HepG2 (cell line): Measurements from ENCODE around the gene CLEC3A. TPM values are rescaled to one million over a fixed set of nuclear protein-coding genes. Genes with fewer than 3 reads are reported as not detected.

Source experiments
- ATAC-seq: fragments of 200-7000 bp; cut with Tn5 transposase; 3 replicates; pipeline ENCODE4 v1.9.1; 2020; ENCODE audit warnings: mild to moderate bottlenecking, moderate library complexity
- BruUV-seq: library from RNA; stranded (reverse); fragments of 400-500 nt; replicated peaks from 2 replicates; lab custom pipeline; 2021; lab: Mats Ljungman, UMichigan
- CTCF ChIA-PET: fragments of 300-600 bp; formaldehyde crosslinking; extraction: SDS; loops from one replicate; lab custom pipeline; 2021; ENCODE audit warnings: low total read pairs, inconsistent platforms, low intra/inter-chr PET ratio; lab: Yijun Ruan, JAX
- POLR2A ChIA-PET: fragments of 350-600 bp; sonication (Branson Sonifier 250); formaldehyde crosslinking; loops from one replicate; lab custom pipeline; 2020; ENCODE audit warnings: antibody characterized with exemption, inconsistent platforms; lab: Yijun Ruan, JAX
- DNase-seq: peaks from one replicate; pipeline ENCODE4 v3.0.0-alpha.2; 2015; ENCODE audit warnings: low spot score
- FAIRE-seq: peaks from 3 replicates; lab custom pipeline; 2011; peaks lifted over from hg19 to GRCh38; lab: Jason Lieb, UNC
- H2AFZ ChIP-seq: one replicate; pipeline ENCODE4 v1.6.1; 2011; ENCODE audit warnings: low read length, inconsistent platforms
- H3K27ac ChIP-seq: fragments of 300-600 bp; 3 replicates; pipeline ENCODE4 v1.8.0; 2011; ENCODE audit warnings: mixed run types, mild to moderate bottlenecking, mixed read lengths, low read length, inconsistent platforms; ENCODE audit not compliant: insufficient read depth; ENCODE audit errors: extremely low read length
- H3K27me3 ChIP-seq, 2 experiments: fragments of 200-600 bp in 1 of 2; 2 replicates in 1 of 2; 3 replicates in 1 of 2; pipeline versions ENCODE4 v1.6.0 to v1.8.0; 2011; ENCODE audit warnings: low read length in 2 of 2, mild to moderate bottlenecking in 2 of 2, moderate library complexity in 2 of 2, inconsistent platforms in 1 of 2; ENCODE audit not compliant: insufficient read depth in 2 of 2, control insufficient read depth in 1 of 2
- H3K36me3 ChIP-seq, 2 experiments: fragments of 200-600 bp in 1 of 2; replicated peaks in 1 of 2; 2 replicates in 1 of 2; 3 replicates in 1 of 2; pipeline versions ENCODE4 v1.5.1 to v1.8.0; 2011; ENCODE audit warnings: low read length in 2 of 2, inconsistent platforms in 1 of 2; ENCODE audit not compliant: insufficient read depth in 2 of 2, control insufficient read depth in 1 of 2
- H3K4me1 ChIP-seq: 2 replicates; pipeline ENCODE4 v1.5.1; 2012; ENCODE audit warnings: low read length, inconsistent platforms; ENCODE audit not compliant: insufficient read depth
- H3K4me2 ChIP-seq: 2 replicates; pipeline ENCODE4 v1.6.0; 2011; ENCODE audit warnings: low read depth, low read length, inconsistent platforms
- H3K4me3 ChIP-seq, 3 experiments: fragments of 200-600 bp in 1 of 3; sonication (generic), shearing (Covaris generic) in 1 of 3; replicated peaks in 1 of 3; 2 replicates each; pipeline ENCODE4 v1.5.1; 2011 to 2016; ENCODE audit warnings: low read length in 3 of 3, inconsistent platforms in 2 of 3, low read depth in 2 of 3, mild to moderate bottlenecking in 2 of 3, control low read depth in 1 of 3, mixed read lengths in 1 of 3; ENCODE audit not compliant: insufficient read depth in 1 of 3
- H3K79me2 ChIP-seq: one replicate; pipeline ENCODE4 v1.6.1; 2011; ENCODE audit warnings: low read length, inconsistent platforms; ENCODE audit not compliant: insufficient read depth
- H3K9ac ChIP-seq: 2 replicates; pipeline ENCODE4 v1.6.0; 2011; ENCODE audit warnings: mild to moderate bottlenecking, low read depth, low read length, inconsistent platforms; ENCODE audit not compliant: insufficient read depth
- H3K9me3 ChIP-seq: 2 replicates; pipeline ENCODE4 v1.5.1; 2012; ENCODE audit warnings: mild to moderate bottlenecking, low read length
- H4K20me1 ChIP-seq: 2 replicates; pipeline ENCODE4 v1.6.0; 2011; ENCODE audit warnings: inconsistent platforms, mild to moderate bottlenecking, low read length, moderate library complexity; ENCODE audit not compliant: insufficient read depth
- ERF ChIP-seq: IDR thresholded peaks from 2 replicates; pipeline ENCODE4 v1.6.1; 2018; ENCODE audit warnings: missing biosample characterization, missing genetic modification reagents
- IKZF4 ChIP-seq: sonication (generic); formaldehyde crosslinking; IDR thresholded peaks from 2 replicates; pipeline ENCODE4 v1.5.1; 2020; ENCODE audit warnings: borderline replicate concordance, mild to moderate bottlenecking, low read depth, missing genetic modification reagents; ENCODE audit errors: not compliant biosample characterization
- PHF21A ChIP-seq: sonication (generic); formaldehyde crosslinking; IDR thresholded peaks from 2 replicates; pipeline ENCODE4 v1.5.0; 2020; ENCODE audit warnings: mild to moderate bottlenecking, missing genetic modification reagents
- SOX5 ChIP-seq: IDR thresholded peaks from 2 replicates; pipeline ENCODE4 v1.6.1; 2016; ENCODE audit warnings: borderline replicate concordance
- YEATS4 ChIP-seq: sonication (generic); formaldehyde crosslinking; IDR thresholded peaks from 2 replicates; pipeline ENCODE4 v1.4.0; 2020; ENCODE audit warnings: missing genetic modification reagents, borderline replicate concordance
- ZNF17 ChIP-seq: sonication (generic); formaldehyde crosslinking; IDR thresholded peaks from 2 replicates; pipeline ENCODE4 v1.5.0; 2020; ENCODE audit warnings: mild to moderate bottlenecking, missing genetic modification reagents
- ZNF430 ChIP-seq: sonication (generic); formaldehyde crosslinking; IDR thresholded peaks from 2 replicates; pipeline ENCODE4 v1.9.0; 2021; ENCODE audit warnings: mild to moderate bottlenecking, missing genetic modification reagents
- ZNF446 ChIP-seq: sonication (generic); formaldehyde crosslinking; IDR thresholded peaks from 2 replicates; pipeline ENCODE4 v1.5.0; 2020; ENCODE audit warnings: mild to moderate bottlenecking, missing genetic modification reagents
- ZNF616 ChIP-seq: sonication (generic); formaldehyde crosslinking; IDR thresholded peaks from 2 replicates; pipeline ENCODE4 v1.5.0; 2020; ENCODE audit warnings: low read depth, mild to moderate bottlenecking, missing genetic modification reagents
- ZNF792 ChIP-seq: IDR thresholded peaks from 2 replicates; pipeline ENCODE4 v1.6.1; 2016
- ZSCAN25 ChIP-seq: sonication (generic); formaldehyde crosslinking; IDR thresholded peaks from 2 replicates; pipeline ENCODE4 v1.8.0; 2022; ENCODE audit warnings: mild to moderate bottlenecking, missing genetic modification reagents
- WGBS: methylation state at CpG from one replicate; pipeline ENCODE4 v1.1.6; 2017; ENCODE audit warnings: low lambda C conversion rate; 5-methylcytosine and 5-hydroxymethylcytosine counted together
- in situ Hi-C: cut with HindIII; loops from 2 replicates; pipeline ENCODE4 v1.10.0; 2017; ENCODE audit warnings: low pct_unique_long_range_greater_than_20kb; ENCODE audit not compliant: extremely low pct_ligation_motif_present
- intact Hi-C: fragments of 100-400 bp; cut with micrococcal nuclease; formaldehyde crosslinking; loops from one replicate; pipeline ENCODE4 v1.10.0; 2022; ENCODE audit not compliant: unreplicated experiment
- polyA plus RNA-seq, 8 experiments: library from polyadenylated mRNA; depleted of rRNA in 3 of 8; stranded (reverse) in 7 of 8; unstranded in 1 of 8; fragments of >200 nt; fragmentation: Illumina TruSeq in 4 of 8; extraction: Trizol in 4 of 8; gene quantifications; 2 replicates each; pipeline versions ENCODE4 v1.2.1 to v1.2.3, GENCODE V29; 2011 to 2016; ENCODE audit warnings: low read depth in 4 of 8, missing spikeins in 1 of 8, mixed read lengths in 1 of 8; ENCODE audit not compliant: insufficient read depth in 1 of 8
- total RNA-seq, 5 experiments: library from RNA; depleted of rRNA; stranded (reverse); fragments of >200 nt; fragmentation: Illumina TruSeq; extraction: Trizol; gene quantifications; 2 replicates each; pipeline ENCODE4 v1.2.3, GENCODE V29; 2016; ENCODE audit warnings: low read depth in 1 of 5
- TF ChIP-seq, protein P1 (sequence below): sonication (generic); formaldehyde crosslinking; IDR thresholded peaks from 2 replicates; pipeline ENCODE4 v1.4.0; 2020; ENCODE audit warnings: mild to moderate bottlenecking, missing genetic modification reagents
- TF ChIP-seq, protein P2 (sequence below): sonication (generic); formaldehyde crosslinking; IDR thresholded peaks from 2 replicates; pipeline ENCODE4 v1.4.0; 2020; ENCODE audit warnings: missing genetic modification reagents
- TF ChIP-seq, protein P3 (sequence below): sonication (generic); formaldehyde crosslinking; IDR thresholded peaks from 2 replicates; pipeline ENCODE4 v1.4.0; 2020; ENCODE audit warnings: missing genetic modification reagents
- TF ChIP-seq, protein P4 (sequence below), 2 experiments: sonication (generic) in 1 of 2; formaldehyde crosslinking in 1 of 2; IDR thresholded peaks; 2 replicates each; pipeline versions ENCODE4 v1.4.0 to v1.6.1; 2016 to 2020; ENCODE audit warnings: borderline replicate concordance in 1 of 2, low read depth in 1 of 2, mild to moderate bottlenecking in 1 of 2, missing genetic modification reagents in 1 of 2

Gene CLEC3A
- total and polyA plus RNA-seq, 2 of the 13 experiments (the other 11 are each of a cell fraction or from before 2014, with no cell fraction given), result not detected

DNA sequence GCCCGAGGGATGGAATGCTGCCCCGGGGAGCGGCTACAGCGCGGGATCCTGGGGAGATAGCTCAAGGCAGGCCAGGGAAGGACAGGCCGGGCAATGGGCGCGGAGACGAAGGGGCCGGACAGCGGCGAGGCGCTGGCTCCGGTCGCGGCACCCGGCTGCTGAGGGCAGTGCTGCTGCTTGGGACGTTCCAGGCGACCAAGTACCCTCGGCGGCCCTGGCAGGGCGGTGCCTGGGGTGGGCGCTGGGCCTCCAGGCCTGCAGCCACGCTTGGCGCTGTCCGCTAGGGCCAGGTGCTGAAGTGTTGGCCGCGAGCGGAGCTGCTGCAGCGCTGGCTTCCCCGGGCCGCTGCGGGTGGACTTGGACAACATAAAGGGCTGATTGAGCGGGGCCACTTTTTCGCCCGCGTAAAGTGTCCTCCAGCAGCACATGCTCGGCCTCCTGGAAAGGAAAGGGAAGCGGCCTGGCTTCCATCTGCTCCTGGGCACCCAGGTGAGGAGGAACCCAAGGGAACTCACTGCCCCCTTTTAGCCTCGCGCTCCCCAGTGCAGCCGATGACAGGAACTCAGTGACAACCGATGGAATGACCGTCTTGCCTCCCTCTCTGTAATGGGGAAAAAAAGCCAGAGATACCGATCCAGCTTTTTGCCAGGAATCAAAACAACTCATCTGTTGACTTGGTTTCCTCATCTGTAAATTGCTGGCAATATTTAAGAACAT is 23.7 kb downstream of the CLEC3A start:
- Histone ChIP-seq H3K79me2 (no peaks in the 10 kb centered on the region), H3K4me1 (no peaks in the 10 kb centered on the region), H3K27me3 (no peaks in the 10 kb centered on the region), H3K27ac (no peak overlapping the region), H3K4me2 (peak overlapping the region; percentile 36; the same call in 1 of the 2 replicates), H3K9ac (no peak overlapping the region), H3K9me3 (no peaks in the 10 kb centered on the region), H3K36me3 (no peaks in the 10 kb centered on the region), H2AFZ (no peak overlapping the region), H4K20me1 (peaks cover 4% of the 10 kb centered on the region; the same call in 1 of the 2 replicates), H3K4me3 (no peak overlapping the region; a peak in 1 of 6 replicates)
- intact Hi-C loops, result no loop called here
- BruUV-seq, result no TSS peak
- in situ Hi-C loops, result no loop called here
- ChIA-PET CTCF (no interaction called here), POLR2A (no interaction called here)
- ATAC-seq, result peak; percentile 100
- peak; percentile 61 for FAIRE-seq
- WGBS, result 13% methylated on average over 30 of the region's 45 CpGs
- DNase-seq, result peak; percentile 59
- TF ChIP-seq, protein P1, sequence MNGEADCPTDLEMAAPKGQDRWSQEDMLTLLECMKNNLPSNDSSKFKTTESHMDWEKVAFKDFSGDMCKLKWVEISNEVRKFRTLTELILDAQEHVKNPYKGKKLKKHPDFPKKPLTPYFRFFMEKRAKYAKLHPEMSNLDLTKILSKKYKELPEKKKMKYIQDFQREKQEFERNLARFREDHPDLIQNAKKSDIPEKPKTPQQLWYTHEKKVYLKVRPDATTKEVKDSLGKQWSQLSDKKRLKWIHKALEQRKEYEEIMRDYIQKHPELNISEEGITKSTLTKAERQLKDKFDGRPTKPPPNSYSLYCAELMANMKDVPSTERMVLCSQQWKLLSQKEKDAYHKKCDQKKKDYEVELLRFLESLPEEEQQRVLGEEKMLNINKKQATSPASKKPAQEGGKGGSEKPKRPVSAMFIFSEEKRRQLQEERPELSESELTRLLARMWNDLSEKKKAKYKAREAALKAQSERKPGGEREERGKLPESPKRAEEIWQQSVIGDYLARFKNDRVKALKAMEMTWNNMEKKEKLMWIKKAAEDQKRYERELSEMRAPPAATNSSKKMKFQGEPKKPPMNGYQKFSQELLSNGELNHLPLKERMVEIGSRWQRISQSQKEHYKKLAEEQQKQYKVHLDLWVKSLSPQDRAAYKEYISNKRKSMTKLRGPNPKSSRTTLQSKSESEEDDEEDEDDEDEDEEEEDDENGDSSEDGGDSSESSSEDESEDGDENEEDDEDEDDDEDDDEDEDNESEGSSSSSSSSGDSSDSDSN (CRISPR knock-in tag), result peak; percentile 94
- TF ChIP-seq YEATS4 (CRISPR knock-in tag) (peak; percentile 93), SOX5 (CRISPR knock-in tag) (peak; percentile 69; the same call in 1 of the 2 replicates), ZNF616 (CRISPR knock-in tag) (peak; percentile 99), ZNF430 (CRISPR knock-in tag) (peak; percentile 100), PHF21A (CRISPR knock-in tag) (peak; percentile 67), ZSCAN25 (peak; percentile 77; the same call in 1 of the 2 replicates), IKZF4 (CRISPR knock-in tag) (peak; percentile 99), ZNF446 (CRISPR knock-in tag) (peak; percentile 99), ZNF17 (no peak), ZNF792 (CRISPR knock-in tag) (peak; percentile 98), ERF (CRISPR knock-in tag) (peak; percentile 98)
- TF ChIP-seq, protein P2, sequence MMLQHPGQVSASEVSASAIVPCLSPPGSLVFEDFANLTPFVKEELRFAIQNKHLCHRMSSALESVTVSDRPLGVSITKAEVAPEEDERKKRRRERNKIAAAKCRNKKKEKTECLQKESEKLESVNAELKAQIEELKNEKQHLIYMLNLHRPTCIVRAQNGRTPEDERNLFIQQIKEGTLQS (CRISPR knock-in tag), result peak; percentile 86
- TF ChIP-seq, protein P3, sequence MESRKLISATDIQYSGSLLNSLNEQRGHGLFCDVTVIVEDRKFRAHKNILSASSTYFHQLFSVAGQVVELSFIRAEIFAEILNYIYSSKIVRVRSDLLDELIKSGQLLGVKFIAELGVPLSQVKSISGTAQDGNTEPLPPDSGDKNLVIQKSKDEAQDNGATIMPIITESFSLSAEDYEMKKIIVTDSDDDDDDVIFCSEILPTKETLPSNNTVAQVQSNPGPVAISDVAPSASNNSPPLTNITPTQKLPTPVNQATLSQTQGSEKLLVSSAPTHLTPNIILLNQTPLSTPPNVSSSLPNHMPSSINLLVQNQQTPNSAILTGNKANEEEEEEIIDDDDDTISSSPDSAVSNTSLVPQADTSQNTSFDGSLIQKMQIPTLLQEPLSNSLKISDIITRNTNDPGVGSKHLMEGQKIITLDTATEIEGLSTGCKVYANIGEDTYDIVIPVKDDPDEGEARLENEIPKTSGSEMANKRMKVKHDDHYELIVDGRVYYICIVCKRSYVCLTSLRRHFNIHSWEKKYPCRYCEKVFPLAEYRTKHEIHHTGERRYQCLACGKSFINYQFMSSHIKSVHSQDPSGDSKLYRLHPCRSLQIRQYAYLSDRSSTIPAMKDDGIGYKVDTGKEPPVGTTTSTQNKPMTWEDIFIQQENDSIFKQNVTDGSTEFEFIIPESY (CRISPR knock-in tag), result peak; percentile 58; the same call in 1 of the 2 replicates
- TF ChIP-seq, protein P4, sequence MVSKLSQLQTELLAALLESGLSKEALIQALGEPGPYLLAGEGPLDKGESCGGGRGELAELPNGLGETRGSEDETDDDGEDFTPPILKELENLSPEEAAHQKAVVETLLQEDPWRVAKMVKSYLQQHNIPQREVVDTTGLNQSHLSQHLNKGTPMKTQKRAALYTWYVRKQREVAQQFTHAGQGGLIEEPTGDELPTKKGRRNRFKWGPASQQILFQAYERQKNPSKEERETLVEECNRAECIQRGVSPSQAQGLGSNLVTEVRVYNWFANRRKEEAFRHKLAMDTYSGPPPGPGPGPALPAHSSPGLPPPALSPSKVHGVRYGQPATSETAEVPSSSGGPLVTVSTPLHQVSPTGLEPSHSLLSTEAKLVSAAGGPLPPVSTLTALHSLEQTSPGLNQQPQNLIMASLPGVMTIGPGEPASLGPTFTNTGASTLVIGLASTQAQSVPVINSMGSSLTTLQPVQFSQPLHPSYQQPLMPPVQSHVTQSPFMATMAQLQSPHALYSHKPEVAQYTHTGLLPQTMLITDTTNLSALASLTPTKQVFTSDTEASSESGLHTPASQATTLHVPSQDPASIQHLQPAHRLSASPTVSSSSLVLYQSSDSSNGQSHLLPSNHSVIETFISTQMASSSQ (IDR thresholded peaks at IDR 0.05; ENCODE audit: low read depth), result no peak
- TF ChIP-seq, protein P4 (CRISPR knock-in tag; IDR thresholded peaks at IDR 0.05; ENCODE audit: borderline replicate concordance), result peak; percentile 63
